GM12874 (cell line): ENCODE results near the gene MLXIP.
A peak's percentile ranks its signal among the peaks of the same experiment; 100 is the strongest.

Experiments
- TF ChIP-seq, protein P1 (sequence below): IDR thresholded peaks from 2 replicates; pipeline ENCODE4 v1.5.1; 2011; ENCODE audit warnings: low read depth, mild to moderate bottlenecking, control low read depth, low read length, moderate library complexity; ENCODE audit not compliant: insufficient read depth

Gene MLXIP, protein sequence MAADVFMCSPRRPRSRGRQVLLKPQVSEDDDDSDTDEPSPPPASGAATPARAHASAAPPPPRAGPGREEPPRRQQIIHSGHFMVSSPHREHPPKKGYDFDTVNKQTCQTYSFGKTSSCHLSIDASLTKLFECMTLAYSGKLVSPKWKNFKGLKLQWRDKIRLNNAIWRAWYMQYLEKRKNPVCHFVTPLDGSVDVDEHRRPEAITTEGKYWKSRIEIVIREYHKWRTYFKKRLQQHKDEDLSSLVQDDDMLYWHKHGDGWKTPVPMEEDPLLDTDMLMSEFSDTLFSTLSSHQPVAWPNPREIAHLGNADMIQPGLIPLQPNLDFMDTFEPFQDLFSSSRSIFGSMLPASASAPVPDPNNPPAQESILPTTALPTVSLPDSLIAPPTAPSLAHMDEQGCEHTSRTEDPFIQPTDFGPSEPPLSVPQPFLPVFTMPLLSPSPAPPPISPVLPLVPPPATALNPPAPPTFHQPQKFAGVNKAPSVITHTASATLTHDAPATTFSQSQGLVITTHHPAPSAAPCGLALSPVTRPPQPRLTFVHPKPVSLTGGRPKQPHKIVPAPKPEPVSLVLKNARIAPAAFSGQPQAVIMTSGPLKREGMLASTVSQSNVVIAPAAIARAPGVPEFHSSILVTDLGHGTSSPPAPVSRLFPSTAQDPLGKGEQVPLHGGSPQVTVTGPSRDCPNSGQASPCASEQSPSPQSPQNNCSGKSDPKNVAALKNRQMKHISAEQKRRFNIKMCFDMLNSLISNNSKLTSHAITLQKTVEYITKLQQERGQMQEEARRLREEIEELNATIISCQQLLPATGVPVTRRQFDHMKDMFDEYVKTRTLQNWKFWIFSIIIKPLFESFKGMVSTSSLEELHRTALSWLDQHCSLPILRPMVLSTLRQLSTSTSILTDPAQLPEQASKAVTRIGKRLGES

DNA sequence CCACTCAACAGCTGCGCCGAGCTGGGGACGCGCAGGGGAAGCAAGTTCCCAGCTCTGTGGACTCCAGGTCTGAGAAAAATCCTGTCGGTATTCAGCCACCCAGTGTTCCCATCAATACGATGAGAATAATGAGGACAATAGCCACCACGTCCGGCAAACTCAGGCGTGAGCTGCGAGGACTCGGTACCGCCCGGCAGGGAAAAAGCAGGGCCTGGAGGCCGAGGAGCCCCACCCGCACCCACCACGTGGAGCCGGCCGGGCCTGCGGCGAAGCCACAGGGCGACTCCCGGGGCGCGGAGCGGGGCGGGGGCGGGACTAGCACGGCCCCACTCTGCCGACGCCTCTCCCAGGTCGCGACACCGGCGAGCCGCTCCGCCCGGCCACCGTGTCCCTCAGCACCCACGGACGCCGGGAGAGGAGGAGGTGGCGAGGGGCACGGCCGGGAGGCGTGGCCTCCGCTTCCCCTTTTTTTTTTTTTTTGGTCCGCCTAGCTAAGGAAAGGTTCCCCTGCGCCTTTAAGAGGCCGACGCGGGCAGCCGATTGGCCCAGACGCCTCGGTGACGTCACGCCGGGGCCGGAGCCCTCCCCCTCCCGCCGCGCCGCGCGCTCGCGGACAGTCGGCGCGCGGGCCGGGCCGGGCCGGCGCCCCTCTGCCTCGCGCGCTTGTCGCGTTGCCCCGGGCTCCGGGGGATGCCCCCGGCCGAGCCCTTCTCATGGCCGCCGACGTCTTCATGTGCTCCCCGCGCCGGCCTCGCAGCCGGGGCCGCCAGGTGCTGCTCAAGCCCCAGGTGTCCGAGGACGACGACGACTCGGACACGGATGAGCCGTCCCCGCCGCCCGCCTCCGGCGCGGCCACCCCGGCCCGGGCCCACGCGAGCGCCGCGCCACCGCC is at the start of gene MLXIP:
Gene MLXIP (plus strand): TSS at position 616 of the 892 bp plus-strand sequence. CDS start 98 bp downstream, at position 714.
- TF ChIP-seq, protein P1, sequence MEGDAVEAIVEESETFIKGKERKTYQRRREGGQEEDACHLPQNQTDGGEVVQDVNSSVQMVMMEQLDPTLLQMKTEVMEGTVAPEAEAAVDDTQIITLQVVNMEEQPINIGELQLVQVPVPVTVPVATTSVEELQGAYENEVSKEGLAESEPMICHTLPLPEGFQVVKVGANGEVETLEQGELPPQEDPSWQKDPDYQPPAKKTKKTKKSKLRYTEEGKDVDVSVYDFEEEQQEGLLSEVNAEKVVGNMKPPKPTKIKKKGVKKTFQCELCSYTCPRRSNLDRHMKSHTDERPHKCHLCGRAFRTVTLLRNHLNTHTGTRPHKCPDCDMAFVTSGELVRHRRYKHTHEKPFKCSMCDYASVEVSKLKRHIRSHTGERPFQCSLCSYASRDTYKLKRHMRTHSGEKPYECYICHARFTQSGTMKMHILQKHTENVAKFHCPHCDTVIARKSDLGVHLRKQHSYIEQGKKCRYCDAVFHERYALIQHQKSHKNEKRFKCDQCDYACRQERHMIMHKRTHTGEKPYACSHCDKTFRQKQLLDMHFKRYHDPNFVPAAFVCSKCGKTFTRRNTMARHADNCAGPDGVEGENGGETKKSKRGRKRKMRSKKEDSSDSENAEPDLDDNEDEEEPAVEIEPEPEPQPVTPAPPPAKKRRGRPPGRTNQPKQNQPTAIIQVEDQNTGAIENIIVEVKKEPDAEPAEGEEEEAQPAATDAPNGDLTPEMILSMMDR = no peak

DNA sequence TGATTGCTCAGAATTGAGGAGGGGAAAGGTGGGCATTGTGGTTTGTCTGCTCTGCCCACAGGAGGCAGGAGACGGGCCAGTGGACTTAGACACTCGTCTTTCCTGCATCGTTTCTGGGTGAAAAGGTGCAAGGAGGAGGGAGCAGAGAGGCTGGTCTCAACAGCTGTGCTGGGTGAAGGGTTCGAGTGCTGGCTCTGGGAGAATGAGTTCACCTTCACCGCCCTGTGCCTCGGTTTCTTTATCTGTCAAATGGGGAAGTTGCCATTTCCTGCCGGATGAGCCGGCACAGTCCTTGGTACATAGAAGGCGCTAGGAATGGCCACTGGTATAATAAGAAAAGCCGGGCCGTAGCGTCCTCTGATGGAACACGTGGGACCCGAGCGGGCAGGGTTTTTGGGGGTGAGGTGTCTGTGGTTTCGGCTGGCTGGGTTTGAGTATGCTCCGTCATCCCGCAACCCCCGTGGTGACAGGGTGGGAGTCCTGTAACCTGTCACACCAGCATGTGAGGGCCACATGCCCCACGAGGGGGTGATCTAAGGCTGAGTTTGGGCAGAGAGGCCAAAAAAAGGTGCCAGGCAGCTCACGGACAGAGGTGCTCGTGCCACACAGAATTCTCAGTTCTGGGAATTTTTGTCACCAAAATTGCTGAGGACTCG is 49.5 kb upstream of the MLXIP start:
- TF ChIP-seq, protein P1 = peak; percentile 57

DNA sequence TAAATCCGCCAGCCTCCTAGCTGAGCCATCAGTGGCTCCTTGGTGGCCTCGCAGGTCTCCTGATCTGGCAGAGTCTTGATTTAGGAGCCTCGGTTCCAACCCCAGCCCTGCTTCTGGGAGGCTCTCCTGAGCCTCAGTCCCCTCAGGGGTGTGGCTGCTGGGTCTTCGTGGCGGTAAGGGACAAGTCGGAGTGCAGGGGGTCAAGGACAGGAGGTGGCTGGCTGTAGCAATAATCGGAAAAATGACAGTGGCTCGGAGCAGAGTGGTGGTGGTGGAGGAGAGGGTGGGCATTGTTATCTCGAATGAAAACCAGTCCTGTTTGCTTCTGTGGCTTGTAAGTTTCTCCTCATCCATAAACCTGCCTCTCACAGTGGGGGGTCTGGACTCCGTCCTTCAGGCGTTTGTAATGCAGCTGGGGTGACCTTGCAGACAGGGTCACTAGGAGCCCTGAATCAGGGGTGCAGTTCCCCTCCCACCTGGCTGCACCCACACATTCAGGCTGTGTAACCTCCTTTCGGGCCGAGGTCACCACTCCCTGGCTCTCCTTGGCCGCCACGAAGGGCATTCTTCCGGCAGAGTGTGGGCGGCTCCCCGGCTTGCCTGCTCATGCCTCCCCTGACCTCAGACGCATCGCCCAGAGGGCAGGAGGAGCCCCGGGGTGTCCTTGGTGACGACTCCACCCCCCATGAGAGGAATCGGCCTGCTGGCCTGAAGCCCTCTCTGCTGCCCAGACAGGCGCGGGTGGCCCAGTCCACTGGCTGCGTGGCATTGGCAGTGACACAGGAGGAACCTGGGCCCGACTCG is 48.7 kb upstream of the MLXIP start:
- TF ChIP-seq, protein P1 = no peak

DNA sequence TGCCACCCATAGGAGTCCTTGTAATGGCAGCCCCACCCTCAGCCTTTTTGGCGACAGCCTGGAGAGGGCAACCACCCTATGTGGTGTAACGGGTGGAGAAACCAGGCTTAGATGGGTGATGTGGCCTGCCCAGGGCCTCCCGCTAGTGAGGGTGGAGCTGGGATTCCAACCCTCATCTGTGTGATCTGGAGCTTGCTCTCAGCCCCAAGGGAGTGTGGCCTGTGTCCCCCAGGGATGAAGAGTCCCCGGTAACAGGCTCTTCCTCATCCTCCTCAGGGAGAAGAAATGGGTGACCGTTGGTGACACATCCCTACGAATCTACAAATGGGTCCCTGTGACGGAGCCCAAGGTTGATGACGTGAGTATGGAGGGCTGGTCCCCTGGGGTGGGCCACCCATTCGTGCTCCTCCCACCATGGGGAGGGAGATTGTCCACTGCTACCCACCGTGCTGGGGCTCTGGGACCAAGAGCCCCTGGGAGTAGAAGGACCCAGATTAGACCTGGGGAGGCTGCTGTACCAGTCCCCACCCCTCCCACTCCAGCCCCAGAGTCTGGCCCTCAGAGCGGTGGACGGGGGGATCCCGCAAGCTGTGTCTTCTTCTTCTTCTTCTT is 48.0 kb upstream of the MLXIP start:
- TF ChIP-seq, protein P1 = no peak

DNA sequence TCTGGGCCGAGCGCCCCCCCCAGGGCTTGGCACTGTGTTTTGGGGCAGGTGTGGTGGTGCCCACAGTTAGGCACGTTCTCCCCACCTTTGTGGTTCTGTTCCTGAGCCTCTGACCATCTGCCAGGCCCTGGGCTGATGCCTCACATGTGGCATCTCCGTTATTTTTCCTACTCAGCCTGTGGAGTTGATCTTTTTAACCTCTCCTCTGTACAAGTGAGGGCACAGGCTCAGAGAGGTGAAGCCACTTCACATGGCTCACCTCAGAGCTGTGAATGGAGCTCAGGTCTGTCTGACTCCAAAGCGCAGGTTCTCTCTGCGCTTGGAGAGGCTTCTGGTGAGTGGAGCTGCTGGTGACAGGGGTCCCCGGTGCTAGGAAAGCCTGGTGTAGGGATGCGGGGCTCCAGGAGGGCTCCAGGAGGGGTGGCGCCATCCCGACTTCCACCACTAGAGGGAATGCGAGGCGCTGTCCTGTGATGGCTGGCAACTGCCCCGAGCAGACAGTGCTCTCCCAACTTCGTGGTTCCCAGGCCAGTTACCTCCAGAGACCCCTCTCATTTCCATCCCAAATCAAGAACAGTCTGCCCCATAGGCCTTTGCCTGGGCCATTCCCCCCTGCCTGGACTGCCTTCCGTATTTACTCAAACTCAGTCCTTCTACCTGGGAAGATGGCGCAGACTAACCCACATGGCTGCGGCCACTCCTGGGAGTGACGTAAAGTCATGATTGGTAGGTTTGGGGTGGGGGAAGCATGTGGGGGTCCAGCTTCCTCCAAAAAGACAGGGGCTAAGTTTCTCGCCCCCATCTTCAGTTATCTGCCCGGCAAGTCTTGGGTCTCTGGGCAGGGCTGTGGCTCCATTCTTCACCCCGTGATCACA is 47.0 kb upstream of the MLXIP start:
- TF ChIP-seq, protein P1 = peak; percentile 83
